Stimulated activated CD4-positive, alpha-beta T cell treated with anti-CD3 and anti-CD28 coated beads, Interleukin-12 subunit alpha, Interleukin-12 subunit beta, amount 100 ng/mL, for 48 hours (primary cell): ENCODE results near the gene MRPL44.
"Not testable (repeated sequence)": the region's sequence is repeated elsewhere in the genome, so short reads cannot be mapped to it uniquely, and the experiment has no call there.

Experiments used
- DNase-seq, 3 donors: peaks; one replicate each; pipeline ENCODE4 v3.0.0-alpha.2; 2020; ENCODE audit warnings: low read depth in 2 of 3, low spot score in 1 of 3

Gene MRPL44

GRCh38 chr2:224000662-224001061 is 43.4 kb downstream of the MRPL44 start:
- DNase-seq = not testable (repeated sequence)

GRCh38 chr2:224004105-224004695 is 46.9 kb downstream of the MRPL44 start:
- DNase-seq = no peak

- DNase-seq = no peak
These were observed 51.5 kb downstream of the MRPL44 start for GRCh38 chr2:224008702-224009261.

- no peak for DNase-seq
These were observed 52.5 kb downstream of the MRPL44 start for GRCh38 chr2:224009605-224010315.

GRCh38 chr2:224011837-224012236 is 54.6 kb downstream of the MRPL44 start:
- no peak for DNase-seq

GRCh38 chr2:224014336-224014735 is 57.1 kb downstream of the MRPL44 start:
- no peak for DNase-seq

GRCh38 chr2:224016963-224017362 is 59.7 kb downstream of the MRPL44 start:
- no peak for DNase-seq
